Measurements from ENCODE around the gene PSKH1. TPM values are rescaled to one million over a fixed set of nuclear protein-coding genes. Genes with fewer than 3 reads are reported as not detected.

Gene PSKH1
- total and polyA plus RNA-seq, 9 of the 15 experiments (the other 6 are each of a cell fraction or from before 2014, with no cell fraction given): 0.96 to 20.9 (median 9.4) TPM

DNA sequence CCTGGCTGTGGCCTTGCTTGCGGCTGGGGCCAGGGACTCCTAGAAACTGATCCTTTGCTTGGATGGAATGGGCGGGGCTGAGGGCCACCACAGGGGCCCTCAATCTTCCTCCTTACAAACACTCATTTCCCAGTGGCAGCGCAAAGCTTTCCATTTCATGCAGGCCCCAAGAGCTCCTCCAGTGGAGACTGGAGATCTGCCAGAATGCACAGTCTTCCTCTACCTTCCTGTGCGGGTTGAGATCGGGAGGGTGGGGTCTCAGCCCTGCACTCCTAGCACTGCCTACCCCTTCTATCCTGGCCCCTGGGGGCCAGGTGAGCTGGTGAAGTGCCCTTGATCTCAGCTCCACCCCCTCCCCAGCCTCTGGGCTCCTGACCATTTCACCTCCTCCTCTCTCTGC, 6.7 kb upstream of the PSKH1 start:
- H3K4me1 ChIP-seq (replicated peaks in 1 of 2; ENCODE audit: control insufficient read depth in 2 of 2, insufficient read depth in 2 of 2, low read length in 2 of 2): peaks cover 9 to 43% of the 10 kb centered on the region in 2 experiments; a peak in 4 of 5 replicates
- ATAC-seq (no peak), FAIRE-seq (no peak), DNase-seq (ENCODE audit: extremely low read depth in 1 of 4, low spot score in 3 of 4) (peak in 1 of 4 experiments; percentile 40)
- TF ChIP-seq, protein P1, sequence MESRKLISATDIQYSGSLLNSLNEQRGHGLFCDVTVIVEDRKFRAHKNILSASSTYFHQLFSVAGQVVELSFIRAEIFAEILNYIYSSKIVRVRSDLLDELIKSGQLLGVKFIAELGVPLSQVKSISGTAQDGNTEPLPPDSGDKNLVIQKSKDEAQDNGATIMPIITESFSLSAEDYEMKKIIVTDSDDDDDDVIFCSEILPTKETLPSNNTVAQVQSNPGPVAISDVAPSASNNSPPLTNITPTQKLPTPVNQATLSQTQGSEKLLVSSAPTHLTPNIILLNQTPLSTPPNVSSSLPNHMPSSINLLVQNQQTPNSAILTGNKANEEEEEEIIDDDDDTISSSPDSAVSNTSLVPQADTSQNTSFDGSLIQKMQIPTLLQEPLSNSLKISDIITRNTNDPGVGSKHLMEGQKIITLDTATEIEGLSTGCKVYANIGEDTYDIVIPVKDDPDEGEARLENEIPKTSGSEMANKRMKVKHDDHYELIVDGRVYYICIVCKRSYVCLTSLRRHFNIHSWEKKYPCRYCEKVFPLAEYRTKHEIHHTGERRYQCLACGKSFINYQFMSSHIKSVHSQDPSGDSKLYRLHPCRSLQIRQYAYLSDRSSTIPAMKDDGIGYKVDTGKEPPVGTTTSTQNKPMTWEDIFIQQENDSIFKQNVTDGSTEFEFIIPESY (CRISPR knock-in tag; IDR thresholded peaks at IDR 0.05): peak; percentile 69
- TF ChIP-seq, protein P2, sequence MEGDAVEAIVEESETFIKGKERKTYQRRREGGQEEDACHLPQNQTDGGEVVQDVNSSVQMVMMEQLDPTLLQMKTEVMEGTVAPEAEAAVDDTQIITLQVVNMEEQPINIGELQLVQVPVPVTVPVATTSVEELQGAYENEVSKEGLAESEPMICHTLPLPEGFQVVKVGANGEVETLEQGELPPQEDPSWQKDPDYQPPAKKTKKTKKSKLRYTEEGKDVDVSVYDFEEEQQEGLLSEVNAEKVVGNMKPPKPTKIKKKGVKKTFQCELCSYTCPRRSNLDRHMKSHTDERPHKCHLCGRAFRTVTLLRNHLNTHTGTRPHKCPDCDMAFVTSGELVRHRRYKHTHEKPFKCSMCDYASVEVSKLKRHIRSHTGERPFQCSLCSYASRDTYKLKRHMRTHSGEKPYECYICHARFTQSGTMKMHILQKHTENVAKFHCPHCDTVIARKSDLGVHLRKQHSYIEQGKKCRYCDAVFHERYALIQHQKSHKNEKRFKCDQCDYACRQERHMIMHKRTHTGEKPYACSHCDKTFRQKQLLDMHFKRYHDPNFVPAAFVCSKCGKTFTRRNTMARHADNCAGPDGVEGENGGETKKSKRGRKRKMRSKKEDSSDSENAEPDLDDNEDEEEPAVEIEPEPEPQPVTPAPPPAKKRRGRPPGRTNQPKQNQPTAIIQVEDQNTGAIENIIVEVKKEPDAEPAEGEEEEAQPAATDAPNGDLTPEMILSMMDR (IDR thresholded peaks at IDR 0.05 in 2 of 3, conservative IDR thresholded peaks at IDR 0.05 in 1 of 3; ENCODE audit: insufficient read depth in 2 of 3, low read depth in 1 of 3, low read length in 3 of 3): peak in 1 of 3 experiments; percentile 40; a peak in 1 of 6 replicates
- no peak for TF ChIP-seq SMAD1 (IDR thresholded peaks at IDR 0.05; ENCODE audit: low read depth, low read length, partially characterized antibody)
- in situ Hi-C loops (cut with MboI) (no loop called here), intact Hi-C loops (cut with micrococcal nuclease) (loop anchor here (10.0 kb wide), 1 partner anchor 158 kb away; no protein-coding TSS in a partner anchor)
- no peaks in the 10 kb centered on the region for H3K9me3 ChIP-seq (replicated peaks; ENCODE audit: control insufficient read depth, insufficient read depth, low read depth, low read length)
- H3K4me3 ChIP-seq: no peak overlapping the region
- no peaks in the 10 kb centered on the region for H3K79me2 ChIP-seq (ENCODE audit: control insufficient read depth, insufficient read depth, low read length)
- no peaks in the 10 kb centered on the region for H3K27me3 ChIP-seq (ENCODE audit: control insufficient read depth in 2 of 2, insufficient read depth in 2 of 2, low read length in 2 of 2)
- H3K4me2 ChIP-seq (ENCODE audit: insufficient read depth, low read length): no peak overlapping the region
- WGBS (ENCODE audit: insufficient coverage, low coverage, missing lambda C conversion rate): 74% methylated on average over 3 of the region's 5 CpGs
- peak overlapping the region in 1 of 2 experiments; percentile 50; a peak in 2 of 4 replicates for H3K9ac ChIP-seq (ENCODE audit: insufficient read depth in 1 of 2, low read depth in 2 of 2, low read length in 2 of 2)
- H3K36me3 ChIP-seq (ENCODE audit: control insufficient read depth, insufficient read depth, low read length): peaks cover 38% of the 10 kb centered on the region; the same call in 2 of the 3 replicates
- H2AFZ ChIP-seq (ENCODE audit: low read depth, low read length): no peak overlapping the region
- ChIA-PET CTCF (ENCODE audit: low intra/inter-chr PET ratio) (no interaction called here), POLR2A (interaction anchor here (1.3 to 4.1 kb wide), 3 partner anchors 10 to 12 kb away, joined by 5 to 15 read pairs (median 7); partner anchors contain the start of gene EDC4)
- BruUV-seq (replicated peaks): no TSS peak
- no peak overlapping the region for H3K27ac ChIP-seq (ENCODE audit: extremely low read depth, low read depth, low read length)
- peaks cover 18% of the 10 kb centered on the region for H4K20me1 ChIP-seq (replicated peaks; ENCODE audit: control insufficient read depth, insufficient read depth, low read length)
- H3K9me1 ChIP-seq (ENCODE audit: control insufficient read depth, insufficient read depth, low read length): no peaks in the 10 kb centered on the region
